Immature natural killer cell (primary cell): ENCODE data around the gene TDG. TPM values are rescaled to one million over a fixed set of nuclear protein-coding genes. Genes with fewer than 3 reads are reported as not detected.
A peak's percentile ranks its signal among the peaks of the same experiment; 100 is the strongest.

ENCODE experiments used
- DNase-seq, 3 donors: peaks; one replicate each; pipeline ENCODE4 v3.0.0; 2022; ENCODE audit warnings: mixed read lengths in 1 of 3
- H3K27ac Mint-ChIP-seq, 6 donors: one replicate each; pipeline ENCODE4 v1.8.0; 2020; ENCODE audit warnings: mixed read lengths in 6 of 6, mild to moderate bottlenecking in 5 of 6, inconsistent platforms in 4 of 6, moderate library complexity in 3 of 6
- H3K27me3 Mint-ChIP-seq, 3 donors: one replicate each; pipeline ENCODE4 v1.8.0; 2020 to 2021; ENCODE audit warnings: low read depth in 3 of 3, mild to moderate bottlenecking in 3 of 3, mixed read lengths in 3 of 3, moderate library complexity in 3 of 3, inconsistent platforms in 1 of 3
- H3K36me3 Mint-ChIP-seq, 3 donors: one replicate each; pipeline ENCODE4 v1.8.0; 2020; ENCODE audit warnings: mixed read lengths in 3 of 3, inconsistent platforms in 2 of 3, mild to moderate bottlenecking in 2 of 3
- H3K4me1 Mint-ChIP-seq, 2 donors: one replicate each; pipeline ENCODE4 v1.8.0; 2020; ENCODE audit warnings: inconsistent platforms in 2 of 2, mild to moderate bottlenecking in 2 of 2, mixed read lengths in 2 of 2, moderate library complexity in 1 of 2
- H3K4me3 Mint-ChIP-seq, 5 donors: one replicate each; pipeline ENCODE4 v1.8.0; 2020; ENCODE audit warnings: mild to moderate bottlenecking in 5 of 5, mixed read lengths in 5 of 5, inconsistent platforms in 3 of 5, moderate library complexity in 3 of 5
- H3K9me3 Mint-ChIP-seq, 6 donors: one replicate each; pipeline ENCODE4 v1.8.0; 2020; ENCODE audit warnings: mild to moderate bottlenecking in 6 of 6, mixed read lengths in 6 of 6, inconsistent platforms in 4 of 6, moderate library complexity in 3 of 6
- polyA plus RNA-seq, 3 donors: library from polyadenylated mRNA; unstranded; fragments of 300-500 nt; fragmentation: Illumina TruSeq; gene quantifications; one replicate each; pipeline ENCODE4 v1.2.3, GENCODE V29; 2021

Gene TDG
- polyA plus RNA-seq, 3 donors from 2014 or later, result 26.6 to 30.1 (median 26.8) TPM

- Mint-ChIP-seq H3K36me3 (peaks cover 0 to 7% (median 5%) of the 10 kb centered on the region in 3 donors), H3K27ac (peak overlapping the region in 1 of 6 donors; percentile 39), H3K27me3 (peaks cover 0 to 2% (median 2%) of the 10 kb centered on the region in 3 donors), H3K9me3 (no peaks in the 10 kb centered on the region), H3K4me3 (no peak overlapping the region), H3K4me1 (peaks cover 31 to 76% of the 10 kb centered on the region in 2 donors)
- DNase-seq, result no peak
Observed at GRCh38 chr12:103973909-103974308, 8.2 kb downstream of the TDG start.

- Mint-ChIP-seq H3K9me3 (no peaks in the 10 kb centered on the region), H3K4me1 (peaks cover 28 to 66% of the 10 kb centered on the region in 2 donors), H3K27ac (peak overlapping the region in 2 of 6 donors; percentile 24 to 37), H3K27me3 (peaks cover 0 to 2% (median 2%) of the 10 kb centered on the region in 3 donors), H3K36me3 (peaks cover 0 to 17% (median 10%) of the 10 kb centered on the region in 3 donors), H3K4me3 (no peak overlapping the region)
- DNase-seq, result no peak
Observed at GRCh38 chr12:103975368-103975767, 9.7 kb downstream of the TDG start.

GRCh38 chr12:103978384-103978982 lies 12.8 kb downstream of the TDG start:
- Mint-ChIP-seq H3K9me3 (no peaks in the 10 kb centered on the region), H3K27ac (peak overlapping the region in 2 of 6 donors; percentile 19 to 36), H3K36me3 (peaks cover 4 to 37% (median 14%) of the 10 kb centered on the region in 3 donors), H3K4me1 (peaks cover 15 to 48% of the 10 kb centered on the region in 2 donors), H3K4me3 (no peak overlapping the region), H3K27me3 (peaks cover 0 to 2% (median 0%) of the 10 kb centered on the region in 3 donors)
- DNase-seq, result no peak

DNA sequence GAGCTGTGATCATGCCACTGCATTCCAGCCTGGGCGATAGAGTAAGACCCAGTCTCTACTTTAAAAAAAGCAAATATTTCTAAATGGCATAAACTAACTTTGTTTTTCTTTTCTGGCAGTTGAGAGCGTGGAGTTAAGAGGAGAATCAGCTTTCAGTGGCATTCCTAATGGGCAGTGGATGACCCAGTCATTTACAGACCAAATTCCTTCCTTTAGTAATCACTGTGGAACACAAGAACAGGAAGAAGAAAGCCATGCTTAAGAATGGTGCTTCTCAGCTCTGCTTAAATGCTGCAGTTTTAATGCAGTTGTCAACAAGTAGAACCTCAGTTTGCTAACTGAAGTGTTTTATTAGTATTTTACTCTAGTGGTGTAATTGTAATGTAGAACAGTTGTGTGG lies 21.2 kb downstream of the TDG start:
- no peak overlapping the region for H3K27ac Mint-ChIP-seq
- peaks cover 16 to 32% (median 22%) of the 10 kb centered on the region in 3 donors for H3K36me3 Mint-ChIP-seq
- no peaks in the 10 kb centered on the region for H3K4me1 Mint-ChIP-seq
- H3K4me3 Mint-ChIP-seq, result no peak overlapping the region
- H3K9me3 Mint-ChIP-seq, result no peaks in the 10 kb centered on the region
- DNase-seq, result no peak
- H3K27me3 Mint-ChIP-seq, result no peaks in the 10 kb centered on the region

DNA sequence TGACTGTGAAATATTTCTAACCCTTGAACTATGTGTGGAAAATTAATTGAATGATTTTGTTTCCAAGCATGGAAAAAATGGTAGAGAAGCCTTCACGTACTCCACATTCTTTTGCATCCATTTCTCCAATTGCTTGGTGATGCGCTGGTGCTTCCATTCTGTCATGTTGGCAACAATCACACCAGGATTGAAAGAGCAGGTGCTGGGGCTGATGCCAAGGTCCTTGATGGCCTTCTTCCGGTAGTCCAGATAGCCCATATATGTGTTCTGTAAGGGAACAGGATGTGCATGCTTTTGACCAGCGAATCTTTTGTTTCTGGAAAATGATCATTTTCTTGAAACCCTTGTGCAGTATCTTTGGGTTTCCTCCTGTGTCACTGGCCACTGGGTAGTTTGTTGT lies 28.6 kb downstream of the TDG start:
- H3K27ac Mint-ChIP-seq, result no peak overlapping the region
- H3K4me1 Mint-ChIP-seq, result no peaks in the 10 kb centered on the region
- peaks cover 0 to 10% (median 3%) of the 10 kb centered on the region in 3 donors for H3K27me3 Mint-ChIP-seq
- H3K4me3 Mint-ChIP-seq, result no peak overlapping the region
- DNase-seq, result no peak
- H3K9me3 Mint-ChIP-seq, result no peaks in the 10 kb centered on the region
- H3K36me3 Mint-ChIP-seq, result peaks cover 0 to 8% (median 1%) of the 10 kb centered on the region in 3 donors

DNA sequence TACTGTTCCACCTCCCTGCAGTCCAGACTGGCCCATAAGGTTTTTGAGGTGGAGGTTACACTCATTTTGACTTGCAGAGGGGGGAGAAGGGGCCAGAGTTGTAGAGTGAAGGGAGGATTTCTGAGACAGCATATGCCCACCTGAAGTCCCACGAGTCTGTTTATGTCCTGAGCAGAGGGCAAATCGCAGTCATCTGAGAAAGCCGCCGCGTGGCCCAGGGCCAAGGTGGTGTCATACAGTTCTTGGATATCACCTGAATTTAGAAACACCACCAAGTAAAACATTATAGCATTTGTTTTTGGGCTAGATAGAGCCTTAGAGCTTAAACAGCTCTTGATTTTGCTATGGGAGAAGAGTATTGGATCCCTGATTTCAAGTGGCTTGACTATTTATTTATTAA lies 30.9 kb downstream of the TDG start:
- H3K27me3 Mint-ChIP-seq, result peaks cover 0 to 22% (median 3%) of the 10 kb centered on the region in 3 donors
- no peaks in the 10 kb centered on the region for H3K9me3 Mint-ChIP-seq
- no peaks in the 10 kb centered on the region for H3K4me1 Mint-ChIP-seq
- no peak overlapping the region for H3K4me3 Mint-ChIP-seq
- no peak for DNase-seq
- peaks cover 0 to under 1% (median 0%) of the 10 kb centered on the region in 3 donors for H3K36me3 Mint-ChIP-seq
- H3K27ac Mint-ChIP-seq, result no peak overlapping the region

DNA sequence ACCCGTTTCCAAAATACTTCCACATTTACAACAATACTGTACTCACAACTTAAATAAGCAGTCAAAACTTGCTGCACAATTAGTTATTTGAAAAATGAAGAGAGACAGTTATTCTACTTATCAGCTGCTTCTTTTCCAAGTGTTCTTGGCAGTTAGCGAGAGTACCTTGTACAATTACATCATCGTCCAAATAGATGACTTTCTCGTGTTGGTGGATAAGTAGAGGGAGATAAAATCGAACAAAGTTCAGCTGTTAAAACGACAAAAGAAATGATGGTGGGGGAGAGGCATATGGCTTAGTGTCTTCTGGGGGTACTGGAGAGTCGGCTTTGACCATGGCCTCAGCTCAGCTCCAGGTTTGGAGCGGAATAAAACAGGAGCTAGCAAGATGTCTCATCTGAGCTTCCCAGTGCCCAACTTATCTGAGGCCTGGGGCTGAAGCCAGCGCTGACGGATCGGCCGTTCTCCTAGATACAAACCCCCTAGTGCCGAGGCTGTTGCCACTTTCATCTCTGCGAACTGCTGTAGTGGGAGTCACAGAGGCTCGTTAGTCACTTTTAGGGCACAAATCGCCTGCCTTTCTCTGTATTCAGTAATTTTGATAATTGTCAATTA lies 31.7 kb downstream of the TDG start:
- Mint-ChIP-seq H3K4me1 (no peaks in the 10 kb centered on the region), H3K27me3 (peaks cover 0 to 22% (median 3%) of the 10 kb centered on the region in 3 donors), H3K4me3 (no peak overlapping the region), H3K9me3 (no peaks in the 10 kb centered on the region), H3K36me3 (no peaks in the 10 kb centered on the region), H3K27ac (no peak overlapping the region)
- no peak for DNase-seq

DNA sequence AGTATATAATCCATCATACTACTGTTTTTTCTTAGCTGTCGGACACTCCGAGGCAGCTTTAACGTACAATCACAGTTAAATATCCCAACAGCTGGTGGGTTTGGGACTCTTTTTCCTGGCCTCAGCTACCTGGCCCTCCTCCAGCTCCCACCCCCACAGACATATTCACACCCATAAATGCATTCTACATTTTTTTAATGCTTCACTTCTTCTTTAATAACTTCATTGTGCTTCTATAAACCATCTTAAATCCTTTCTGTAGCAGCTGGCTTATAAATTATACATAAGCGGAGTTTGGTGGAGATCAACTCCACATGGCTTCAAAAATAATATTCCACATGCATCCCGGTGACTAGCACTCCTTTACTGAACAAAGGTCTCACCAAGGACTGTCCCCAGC lies 33.3 kb downstream of the TDG start:
- Mint-ChIP-seq H3K9me3 (no peaks in the 10 kb centered on the region), H3K27ac (no peak overlapping the region), H3K4me3 (no peak overlapping the region), H3K4me1 (no peaks in the 10 kb centered on the region), H3K36me3 (no peaks in the 10 kb centered on the region), H3K27me3 (peaks cover 0 to 24% (median 3%) of the 10 kb centered on the region in 3 donors)
- DNase-seq, result no peak

DNA sequence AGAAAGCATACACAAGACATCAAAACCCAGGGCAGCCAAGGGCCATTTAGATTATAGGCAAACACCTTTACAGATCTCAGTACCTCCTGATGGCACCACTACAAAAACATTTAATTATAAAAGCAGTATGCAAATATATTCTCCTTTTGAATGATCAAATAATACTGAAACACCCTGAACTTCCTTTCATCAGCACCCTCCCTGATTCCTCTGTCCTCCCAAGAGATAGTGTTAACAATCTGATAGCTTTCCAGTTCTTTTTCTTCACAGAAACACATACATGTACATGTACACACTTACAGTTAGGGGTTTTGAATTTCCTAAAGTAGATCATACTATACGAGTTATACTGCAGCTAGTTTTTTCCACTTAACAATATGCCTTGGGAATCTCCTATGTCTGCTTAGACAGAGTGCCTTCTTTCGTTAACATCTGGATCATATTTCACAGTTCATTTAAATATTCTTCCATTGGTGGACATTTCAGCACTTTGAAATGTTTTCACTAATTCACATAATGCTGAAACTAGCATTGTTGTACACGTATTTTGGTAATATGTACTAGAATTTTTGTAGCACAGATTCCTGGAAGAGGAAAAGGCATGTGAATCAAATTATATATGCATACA lies 35.2 kb downstream of the TDG start:
- Mint-ChIP-seq H3K36me3 (no peaks in the 10 kb centered on the region), H3K27me3 (peaks cover 0 to 23% (median 5%) of the 10 kb centered on the region in 3 donors), H3K4me1 (no peaks in the 10 kb centered on the region), H3K9me3 (no peaks in the 10 kb centered on the region), H3K4me3 (no peak overlapping the region), H3K27ac (no peak overlapping the region)
- DNase-seq, result no peak

- Mint-ChIP-seq H3K4me1 (no peaks in the 10 kb centered on the region), H3K36me3 (no peaks in the 10 kb centered on the region), H3K9me3 (peaks cover 0 to 3% (median 0%) of the 10 kb centered on the region in 6 donors), H3K27me3 (peaks cover 0 to 24% (median 2%) of the 10 kb centered on the region in 3 donors), H3K4me3 (no peak overlapping the region), H3K27ac (no peak overlapping the region)
- DNase-seq, result no peak
Observed at GRCh38 chr12:104002686-104003085, 37.0 kb downstream of the TDG start.

- H3K9me3 Mint-ChIP-seq, result peaks cover 0 to 3% (median 0%) of the 10 kb centered on the region in 6 donors
- no peak overlapping the region for H3K4me3 Mint-ChIP-seq
- peaks cover 0 to 24% (median 2%) of the 10 kb centered on the region in 3 donors for H3K27me3 Mint-ChIP-seq
- H3K36me3 Mint-ChIP-seq, result no peaks in the 10 kb centered on the region
- no peak overlapping the region for H3K27ac Mint-ChIP-seq
- no peaks in the 10 kb centered on the region for H3K4me1 Mint-ChIP-seq
- DNase-seq, result no peak
Observed at GRCh38 chr12:104003596-104003995, 37.9 kb downstream of the TDG start.

DNA sequence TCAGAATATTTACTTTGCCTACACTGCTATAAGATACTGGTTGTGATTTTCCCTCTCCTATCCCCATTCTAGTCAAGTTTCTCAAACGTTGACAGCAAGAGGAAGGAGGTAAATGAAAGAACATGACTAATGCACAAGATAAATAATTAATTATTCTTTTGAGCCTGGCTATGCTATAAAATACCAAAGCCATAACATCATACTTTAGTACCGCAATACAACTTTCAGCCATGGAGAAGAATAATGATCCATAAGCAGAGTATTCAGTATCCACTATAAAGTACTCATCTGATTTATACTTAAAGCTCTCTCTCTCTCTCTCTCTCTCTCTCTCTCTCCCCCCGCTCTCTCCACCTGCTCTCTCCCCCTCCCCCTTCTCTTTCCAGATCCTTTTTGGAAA lies 41.3 kb downstream of the TDG start:
- Mint-ChIP-seq H3K36me3 (no peaks in the 10 kb centered on the region), H3K27ac (no peak overlapping the region)

DNA sequence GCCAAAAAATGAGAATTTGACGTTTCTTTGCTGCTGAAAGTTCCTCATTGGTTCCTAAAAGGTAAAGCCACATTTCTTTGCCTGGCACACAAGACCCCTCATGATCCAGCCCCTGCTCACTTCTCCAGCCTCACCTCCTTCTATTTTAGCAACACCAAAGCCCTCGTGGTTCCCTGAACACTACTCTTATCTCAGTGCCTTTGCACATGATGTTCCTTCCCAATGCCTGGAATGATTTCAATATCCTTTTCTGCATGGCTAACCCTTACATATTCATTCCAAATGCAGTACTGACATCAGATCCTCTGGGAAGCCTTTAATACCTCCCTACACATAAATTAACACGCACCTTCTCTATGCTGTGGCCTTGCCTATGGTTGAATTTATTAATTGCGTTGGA lies 44.4 kb downstream of the TDG start:
- Mint-ChIP-seq H3K9me3 (peaks cover 0 to 3% (median 0%) of the 10 kb centered on the region in 6 donors), H3K36me3 (no peaks in the 10 kb centered on the region), H3K4me1 (no peaks in the 10 kb centered on the region), H3K4me3 (no peak overlapping the region), H3K27ac (no peak overlapping the region), H3K27me3 (peaks cover 0 to 6% (median 4%) of the 10 kb centered on the region in 3 donors)
- DNase-seq, result no peak

More for the DNA sequence above, 41.3 kb downstream of the TDG start:
- Mint-ChIP-seq H3K4me3 (no peak overlapping the region), H3K9me3 (peaks cover 0 to 3% (median 0%) of the 10 kb centered on the region in 6 donors), H3K27me3 (peaks cover 0 to 8% (median 2%) of the 10 kb centered on the region in 3 donors), H3K4me1 (no peaks in the 10 kb centered on the region)
- DNase-seq, result no peak

- Mint-ChIP-seq H3K4me1 (no peaks in the 10 kb centered on the region), H3K9me3 (peaks cover 0 to 3% (median 0%) of the 10 kb centered on the region in 6 donors), H3K36me3 (no peaks in the 10 kb centered on the region), H3K27ac (no peak overlapping the region), H3K4me3 (no peak overlapping the region), H3K27me3 (peaks cover 0 to 6% (median 2%) of the 10 kb centered on the region in 3 donors)
- DNase-seq, result no peak
Observed at GRCh38 chr12:104010606-104011169, 45.0 kb downstream of the TDG start.
